A673 (cell line): Measurements from ENCODE around the gene MAP2. TPM values are rescaled to one million over a fixed set of nuclear protein-coding genes. Genes with fewer than 3 reads are reported as not detected.

Experiments
- BruUV-seq: library from RNA; stranded (reverse); fragments of 400-500 nt; replicated peaks from 2 replicates; lab custom pipeline; 2021; lab: Mats Ljungman, UMichigan
- CTCF ChIA-PET: fragments of 300-600 bp; sonication (Branson Sonifier 250); formaldehyde crosslinking; loops from one replicate; lab custom pipeline; 2022; ENCODE audit warnings: antibody characterized with exemption; lab: Charles Lee
- POLR2A ChIA-PET: fragments of 300-600 bp; sonication (Branson Sonifier 250); formaldehyde crosslinking; loops from one replicate; lab custom pipeline; 2022; ENCODE audit warnings: antibody characterized with exemption; ENCODE audit not compliant: low non-redundant PET; lab: Charles Lee
- DNase-seq: peaks from one replicate; pipeline ENCODE4 v3.0.0-alpha.2; 2015; ENCODE audit warnings: low spot score
- H3K27ac ChIP-seq: fragments of 200-600 bp; sonication (generic); 2 replicates; pipeline ENCODE4 v1.5.1; 2016; ENCODE audit warnings: mixed run types, low read depth, mild to moderate bottlenecking, mixed read lengths, antibody characterized with exemption, low read length; ENCODE audit not compliant: poor library complexity, severe bottlenecking
- H3K27me3 ChIP-seq: fragments of 200-600 bp; sonication (generic); replicated peaks from 2 replicates; pipeline ENCODE4 v1.6.1; 2017; ENCODE audit warnings: mixed run types, low read depth, mild to moderate bottlenecking, mixed read lengths, antibody characterized with exemption, low read length; ENCODE audit not compliant: insufficient read depth, poor library complexity
- H3K36me3 ChIP-seq: fragments of 200-600 bp; sonication (generic); 2 replicates; pipeline ENCODE4 v1.6.1; 2016; ENCODE audit warnings: mixed run types, mild to moderate bottlenecking, mixed read lengths, antibody characterized with exemption, low read length; ENCODE audit not compliant: insufficient read depth, poor library complexity, severe bottlenecking
- H3K4me1 ChIP-seq: fragments of 200-600 bp; sonication (generic); 2 replicates; pipeline ENCODE4 v1.6.1; 2017; ENCODE audit warnings: mixed run types, mild to moderate bottlenecking, mixed read lengths, antibody characterized with exemption, low read length; ENCODE audit not compliant: insufficient read depth, poor library complexity, severe bottlenecking
- H3K4me3 ChIP-seq: fragments of 200-600 bp; sonication (generic); 2 replicates; pipeline ENCODE4 v1.5.1; 2016; ENCODE audit warnings: low read depth, mixed run types, mild to moderate bottlenecking, mixed read lengths, low read length; ENCODE audit not compliant: poor library complexity, severe bottlenecking
- H3K9me3 ChIP-seq: fragments of 200-600 bp; sonication (generic); 2 replicates; pipeline ENCODE4 v1.6.1; 2016; ENCODE audit warnings: mixed run types, low read depth, mild to moderate bottlenecking, mixed read lengths, antibody characterized with exemption, low read length; ENCODE audit not compliant: poor library complexity, severe bottlenecking
- EZH2 ChIP-seq: fragments of 200-600 bp; sonication (generic); IDR thresholded peaks from 2 replicates; pipeline ENCODE4 v1.6.1; 2017; ENCODE audit warnings: borderline replicate concordance, low read depth, mild to moderate bottlenecking, mixed read lengths, antibody characterized with exemption, low read length; ENCODE audit not compliant: poor library complexity, severe bottlenecking
- intact Hi-C: fragments of 100-400 bp; cut with micrococcal nuclease; formaldehyde crosslinking; loops from one replicate; pipeline ENCODE4 v1.10.0; 2022; ENCODE audit not compliant: unreplicated experiment
- total RNA-seq: library from RNA; stranded (reverse); gene quantifications from 2 replicates; pipeline ENCODE4 v1.2.3, GENCODE V29; 2021
- TF ChIP-seq, protein P1 (sequence below): fragments of 300-800, 200-600 bp; sonication (generic); conservative IDR thresholded peaks from 2 replicates; pipeline ENCODE4 v1.5.1; 2017; ENCODE audit warnings: low read depth, mild to moderate bottlenecking, antibody characterized with exemption, low read length, moderate library complexity, mixed read lengths

MAP2 gene
- total RNA-seq, 1 experiment from 2014 or later: 1.7 TPM

DNA sequence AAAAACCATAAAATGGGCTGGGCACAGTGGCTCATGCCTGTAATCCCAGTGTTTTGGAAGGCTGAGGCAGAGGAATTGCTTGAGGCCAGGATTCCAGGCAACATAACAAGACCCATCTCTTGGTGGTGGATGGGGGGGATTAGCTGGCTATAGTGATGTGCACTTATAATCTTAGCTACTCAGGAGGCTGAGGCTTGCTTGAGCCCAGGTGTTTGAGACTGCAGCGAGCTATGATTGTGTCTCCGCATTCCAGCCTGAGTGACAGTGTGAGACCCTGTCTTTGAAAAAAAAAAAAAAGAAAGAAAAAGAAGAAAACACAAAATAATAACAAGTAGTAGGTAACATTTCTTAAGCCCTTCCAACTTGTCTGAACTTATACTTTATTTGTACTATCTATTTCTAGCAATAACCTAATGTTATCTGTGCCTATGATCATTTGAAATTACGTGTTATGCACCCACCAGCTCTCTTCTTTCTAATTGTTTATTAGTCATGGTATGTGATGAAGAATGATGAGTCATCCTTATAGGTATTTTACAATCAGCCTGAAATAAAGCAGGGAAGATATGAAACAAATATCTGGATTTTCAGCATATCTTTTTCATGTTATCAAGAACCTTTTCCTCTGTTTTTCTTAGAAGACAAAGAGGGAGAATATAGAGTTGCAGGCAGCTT is 218.4 kb downstream of the MAP2 start:
- no peaks in the 10 kb centered on the region for H3K9me3 ChIP-seq
- ChIA-PET CTCF (no interaction called here), POLR2A (no interaction called here)
- no peaks in the 10 kb centered on the region for H3K36me3 ChIP-seq
- no peak for DNase-seq
- TF ChIP-seq, protein P1, sequence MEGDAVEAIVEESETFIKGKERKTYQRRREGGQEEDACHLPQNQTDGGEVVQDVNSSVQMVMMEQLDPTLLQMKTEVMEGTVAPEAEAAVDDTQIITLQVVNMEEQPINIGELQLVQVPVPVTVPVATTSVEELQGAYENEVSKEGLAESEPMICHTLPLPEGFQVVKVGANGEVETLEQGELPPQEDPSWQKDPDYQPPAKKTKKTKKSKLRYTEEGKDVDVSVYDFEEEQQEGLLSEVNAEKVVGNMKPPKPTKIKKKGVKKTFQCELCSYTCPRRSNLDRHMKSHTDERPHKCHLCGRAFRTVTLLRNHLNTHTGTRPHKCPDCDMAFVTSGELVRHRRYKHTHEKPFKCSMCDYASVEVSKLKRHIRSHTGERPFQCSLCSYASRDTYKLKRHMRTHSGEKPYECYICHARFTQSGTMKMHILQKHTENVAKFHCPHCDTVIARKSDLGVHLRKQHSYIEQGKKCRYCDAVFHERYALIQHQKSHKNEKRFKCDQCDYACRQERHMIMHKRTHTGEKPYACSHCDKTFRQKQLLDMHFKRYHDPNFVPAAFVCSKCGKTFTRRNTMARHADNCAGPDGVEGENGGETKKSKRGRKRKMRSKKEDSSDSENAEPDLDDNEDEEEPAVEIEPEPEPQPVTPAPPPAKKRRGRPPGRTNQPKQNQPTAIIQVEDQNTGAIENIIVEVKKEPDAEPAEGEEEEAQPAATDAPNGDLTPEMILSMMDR: no peak
- TF ChIP-seq EZH2: no peak
- no peak overlapping the region for H3K27ac ChIP-seq
- intact Hi-C loops: no loop called here
- no peak overlapping the region for H3K4me3 ChIP-seq
- H3K4me1 ChIP-seq: no peaks in the 10 kb centered on the region
- no peaks in the 10 kb centered on the region for H3K27me3 ChIP-seq
- no TSS peak for BruUV-seq

DNA sequence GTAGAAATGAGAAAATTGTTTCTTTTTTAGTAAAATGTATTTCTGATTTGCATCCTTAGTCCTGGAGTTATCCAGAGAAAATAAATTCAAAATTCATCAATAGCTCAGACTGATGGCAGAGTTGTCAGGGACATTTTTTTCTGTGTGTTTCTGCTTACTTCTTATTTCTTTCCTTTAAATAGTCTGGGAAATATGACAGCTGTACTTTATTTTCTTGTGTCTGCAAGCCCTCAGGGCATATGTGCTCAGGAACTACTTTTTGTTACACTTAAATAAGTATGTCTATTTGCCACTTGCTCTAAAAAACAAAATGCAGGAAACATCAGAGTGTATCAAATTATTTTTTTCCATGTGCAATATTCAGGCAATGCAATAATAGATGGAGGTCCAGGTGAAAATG is 221.0 kb downstream of the MAP2 start:
- DNase-seq: no peak
- Histone ChIP-seq H3K27ac (no peak overlapping the region), H3K9me3 (no peaks in the 10 kb centered on the region), H3K36me3 (no peaks in the 10 kb centered on the region), H3K4me3 (no peak overlapping the region), H3K27me3 (no peaks in the 10 kb centered on the region), H3K4me1 (no peaks in the 10 kb centered on the region)
- BruUV-seq: no TSS peak
- TF ChIP-seq EZH2: no peak
- TF ChIP-seq, protein P1: no peak
- intact Hi-C loops: no loop called here
- ChIA-PET CTCF (no interaction called here), POLR2A (no interaction called here)

DNA sequence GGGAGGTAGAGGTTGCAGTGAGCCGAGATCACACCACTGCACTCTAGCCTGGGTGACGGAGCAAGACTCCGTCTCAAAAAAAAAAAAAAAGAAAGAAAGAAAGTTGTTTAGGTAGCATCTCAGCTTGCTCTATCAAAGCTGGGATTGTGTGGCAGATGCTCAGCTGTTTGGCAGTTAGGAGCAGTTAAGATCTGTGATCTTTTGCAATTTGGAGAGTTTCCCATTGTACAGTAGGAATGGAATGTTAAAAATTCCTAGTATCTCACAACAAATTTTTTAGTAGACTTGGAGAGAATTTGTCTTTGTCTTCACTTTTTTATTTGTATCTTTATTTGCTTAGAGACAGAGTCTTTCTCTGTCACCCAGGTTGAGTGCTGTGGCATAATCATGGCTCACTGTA is 224.9 kb downstream of the MAP2 start:
- intact Hi-C loops: no loop called here
- H3K4me3 ChIP-seq: no peak overlapping the region
- no peaks in the 10 kb centered on the region for H3K27me3 ChIP-seq
- no peaks in the 10 kb centered on the region for H3K36me3 ChIP-seq
- CTCF ChIA-PET: no interaction called here
- TF ChIP-seq EZH2: no peak
- TF ChIP-seq, protein P1: no peak
- no peak overlapping the region for H3K27ac ChIP-seq
- no peak for DNase-seq
- POLR2A ChIA-PET: no interaction called here
- no TSS peak for BruUV-seq
- peaks cover 6% of the 10 kb centered on the region for H3K4me1 ChIP-seq
- H3K9me3 ChIP-seq: no peaks in the 10 kb centered on the region
